Measurements from ENCODE around the gene WDR4. TPM values are rescaled to one million over a fixed set of nuclear protein-coding genes. Genes with fewer than 3 reads are reported as not detected.
A peak's percentile ranks its signal among the peaks of the same experiment; 100 is the strongest.
"Not testable (repeated sequence)": the region's sequence is repeated elsewhere in the genome, so short reads cannot be mapped to it uniquely, and the experiment has no call there.

Gene WDR4
- total RNA-seq, 1 donor from 2014 or later, result 4.5 TPM

- ATAC-seq (ENCODE audit: poor library complexity), result peak; percentile 53
- no peak for DNase-seq
- intact Hi-C loops (cut with DNase I), result no loop called here
These were observed 8.0 kb upstream of the WDR4 start for GRCh38 chr21:42887326-42887725.

GRCh38 chr21:42883921-42884320 lies 4.6 kb upstream of the WDR4 start:
- intact Hi-C loops (cut with DNase I), result no loop called here
- no peak for DNase-seq
- ATAC-seq (ENCODE audit: poor library complexity), result no peak

GRCh38 chr21:42880352-42880751 lies 1.0 kb upstream of the WDR4 start:
- ATAC-seq (ENCODE audit: poor library complexity) (no peak), DNase-seq (no peak)
- intact Hi-C loops (cut with DNase I), result no loop called here

GRCh38 chr21:42878678-42878992 lies 704 bp downstream of the WDR4 start:
- DNase-seq (no peak), ATAC-seq (ENCODE audit: poor library complexity) (peak; percentile 10)
- intact Hi-C loops (cut with DNase I), result no loop called here

- DNase-seq; ATAC-seq (ENCODE audit: poor library complexity); intact Hi-C loops (cut with DNase I): not testable (repeated sequence)
These were observed 3.5 kb downstream of the WDR4 start for GRCh38 chr21:42875811-42876210.

- DNase-seq (no peak), ATAC-seq (ENCODE audit: poor library complexity) (no peak)
These were observed 6.2 kb downstream of the WDR4 start for GRCh38 chr21:42873096-42873495.

GRCh38 chr21:42868196-42868595 lies 11.1 kb downstream of the WDR4 start:
- no peak for DNase-seq
- intact Hi-C loops (cut with DNase I), result no loop called here
- no peak for ATAC-seq (ENCODE audit: poor library complexity)

More at GRCh38 chr21:42873096-42873495, 6.2 kb downstream of the WDR4 start:
- intact Hi-C loops (cut with DNase I), result no loop called here

GRCh38 chr21:42865776-42866160 lies 13.6 kb downstream of the WDR4 start:
- peak; percentile 76 for ATAC-seq (ENCODE audit: poor library complexity)
- intact Hi-C loops (cut with DNase I), result no loop called here
- peak; percentile 71 for DNase-seq

- intact Hi-C loops (cut with DNase I), result no loop called here
- no peak for DNase-seq
- peak; percentile 51 for ATAC-seq (ENCODE audit: poor library complexity)
These were observed 14.2 kb downstream of the WDR4 start for GRCh38 chr21:42864815-42865775.

GRCh38 chr21:42864286-42864685 lies 15.1 kb downstream of the WDR4 start:
- DNase-seq (no peak), ATAC-seq (ENCODE audit: poor library complexity) (no peak)
- intact Hi-C loops (cut with DNase I), result no loop called here

- intact Hi-C loops (cut with DNase I), result no loop called here
These were observed 15.9 kb downstream of the WDR4 start for GRCh38 chr21:42863504-42863870.

GRCh38 chr21:42862774-42863503 lies 16.4 kb downstream of the WDR4 start:
- ATAC-seq (ENCODE audit: poor library complexity), result no peak
- intact Hi-C loops (cut with DNase I), result no loop called here

More at GRCh38 chr21:42863504-42863870, 15.9 kb downstream of the WDR4 start:
- DNase-seq (no peak), ATAC-seq (ENCODE audit: poor library complexity) (no peak)

GRCh38 chr21:42861848-42862400 lies 17.4 kb downstream of the WDR4 start:
- no peak for DNase-seq
- intact Hi-C loops (cut with DNase I), result no loop called here
- no peak for ATAC-seq (ENCODE audit: poor library complexity)

More at GRCh38 chr21:42862774-42863503, 16.4 kb downstream of the WDR4 start:
- no peak for DNase-seq

- ATAC-seq (ENCODE audit: poor library complexity) (no peak), DNase-seq (no peak)
- intact Hi-C loops (cut with DNase I), result no loop called here
These were observed 18.0 kb downstream of the WDR4 start for GRCh38 chr21:42861311-42861847.

GRCh38 chr21:42860345-42860744 lies 19.0 kb downstream of the WDR4 start:
- intact Hi-C loops (cut with DNase I), result no loop called here
- ATAC-seq (ENCODE audit: poor library complexity) (no peak), DNase-seq (no peak)

GRCh38 chr21:42859891-42860230 lies 19.5 kb downstream of the WDR4 start:
- DNase-seq (no peak), ATAC-seq (ENCODE audit: poor library complexity) (no peak)
- intact Hi-C loops (cut with DNase I), result no loop called here

- ATAC-seq (ENCODE audit: poor library complexity), result no peak
- intact Hi-C loops (cut with DNase I), result no loop called here
- DNase-seq, result no peak
These were observed 20.1 kb downstream of the WDR4 start for GRCh38 chr21:42858957-42859890.

- intact Hi-C loops (cut with DNase I), result no loop called here
- ATAC-seq (ENCODE audit: poor library complexity), result no peak
- DNase-seq, result no peak
These were observed 21.0 kb downstream of the WDR4 start for GRCh38 chr21:42858185-42858847.
